Breast epithelium (tissue), 3 donors: ENCODE results near the gene NME3.

Experiments
- POLR2A ChIP-seq: fragments of 450-650 bp; IDR thresholded peaks from one replicate; pipeline ENCODE4 v1.6.1; 2016; ENCODE audit warnings: antibody characterized with exemption, mild to moderate bottlenecking, moderate library complexity
- POLR2AphosphoS5 ChIP-seq, 3 donors: sonication (generic); formaldehyde crosslinking; IDR thresholded peaks; one replicate each; pipeline ENCODE4 v1.6.1; 2017; ENCODE audit warnings: antibody characterized with exemption in 3 of 3
- TF ChIP-seq, protein P1 (sequence below), 3 donors: fragments of 450-650 bp; IDR thresholded peaks; one replicate each; pipeline ENCODE4 v1.5.1; 2016 to 2017; ENCODE audit warnings: antibody characterized with exemption in 3 of 3, mild to moderate bottlenecking in 3 of 3, moderate library complexity in 3 of 3

DNA sequence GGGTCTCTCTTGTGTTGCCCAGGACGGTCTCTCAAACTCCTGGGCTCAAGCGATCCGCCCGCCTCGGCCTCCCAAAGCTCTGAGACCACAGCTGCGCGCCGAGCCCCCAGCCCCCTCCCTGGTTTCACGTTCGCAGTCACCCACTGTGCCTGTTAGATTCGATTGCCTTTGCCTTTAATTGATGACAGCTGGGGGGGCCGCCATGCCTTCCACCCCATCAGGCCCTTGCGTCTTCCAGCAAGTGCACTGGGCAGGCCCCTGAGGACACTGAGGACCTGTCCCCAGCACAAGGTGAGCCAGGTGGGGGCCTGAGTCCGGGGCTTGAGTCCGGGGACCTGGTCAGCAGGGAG, 18.9 kb upstream of the NME3 start:
- TF ChIP-seq POLR2A (no peak), POLR2AphosphoS5 (IDR thresholded peaks at IDR 0.05) (no peak)
- TF ChIP-seq, protein P1, sequence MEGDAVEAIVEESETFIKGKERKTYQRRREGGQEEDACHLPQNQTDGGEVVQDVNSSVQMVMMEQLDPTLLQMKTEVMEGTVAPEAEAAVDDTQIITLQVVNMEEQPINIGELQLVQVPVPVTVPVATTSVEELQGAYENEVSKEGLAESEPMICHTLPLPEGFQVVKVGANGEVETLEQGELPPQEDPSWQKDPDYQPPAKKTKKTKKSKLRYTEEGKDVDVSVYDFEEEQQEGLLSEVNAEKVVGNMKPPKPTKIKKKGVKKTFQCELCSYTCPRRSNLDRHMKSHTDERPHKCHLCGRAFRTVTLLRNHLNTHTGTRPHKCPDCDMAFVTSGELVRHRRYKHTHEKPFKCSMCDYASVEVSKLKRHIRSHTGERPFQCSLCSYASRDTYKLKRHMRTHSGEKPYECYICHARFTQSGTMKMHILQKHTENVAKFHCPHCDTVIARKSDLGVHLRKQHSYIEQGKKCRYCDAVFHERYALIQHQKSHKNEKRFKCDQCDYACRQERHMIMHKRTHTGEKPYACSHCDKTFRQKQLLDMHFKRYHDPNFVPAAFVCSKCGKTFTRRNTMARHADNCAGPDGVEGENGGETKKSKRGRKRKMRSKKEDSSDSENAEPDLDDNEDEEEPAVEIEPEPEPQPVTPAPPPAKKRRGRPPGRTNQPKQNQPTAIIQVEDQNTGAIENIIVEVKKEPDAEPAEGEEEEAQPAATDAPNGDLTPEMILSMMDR (IDR thresholded peaks at IDR 0.05): no peak
